Astrocyte (in vitro differentiated cells and primary cell): ENCODE results near the gene MCM3AP.

Experiments
- CTCF ChIP-seq: IDR thresholded peaks from 2 replicates; pipeline ENCODE4 v1.5.1; 2011; ENCODE audit warnings: low read depth, mild to moderate bottlenecking, inconsistent platforms, low read length, moderate library complexity; ENCODE audit not compliant: insufficient read depth
- EZH2 ChIP-seq: IDR thresholded peaks from 2 replicates; pipeline ENCODE4 v1.6.1; 2012; ENCODE audit warnings: mild to moderate bottlenecking, low read length, inconsistent platforms; ENCODE audit not compliant: insufficient read depth

GRCh38 chr21:46289655-46290179, 4.3 kb upstream of the MCM3AP start:
- TF ChIP-seq CTCF (no peak), EZH2 (no peak)
